HCT116 (cell line): ENCODE results near the gene ATG4A. TPM values are rescaled to one million over a fixed set of nuclear protein-coding genes. Genes with fewer than 3 reads are reported as not detected.

Source experiments
- EZH2 ChIP-seq: fragments of 200-600 bp; sonication (generic); IDR thresholded peaks from 2 replicates; pipeline ENCODE4 v1.6.1; 2017; ENCODE audit warnings: antibody characterized with exemption, mixed run types
- ZNF274 ChIP-seq: fragments of 200-500 bp; sonication (Bioruptor generic); IDR thresholded peaks from 2 replicates; pipeline ENCODE4 v1.6.1; 2014; ENCODE audit warnings: mild to moderate bottlenecking, low read depth, low read length, inconsistent platforms
- total RNA-seq: library from RNA; stranded (reverse); gene quantifications from one replicate; pipeline ENCODE4 v1.2.1, GENCODE V29; 2021; ENCODE audit not compliant: unreplicated experiment
- TF ChIP-seq, protein P1 (sequence below), 3 experiments: fragments of 200-600 bp in 1 of 3; sonication (generic) in 1 of 3; IDR thresholded peaks in 2 of 3; conservative IDR thresholded peaks in 1 of 3; 2 replicates each; pipeline ENCODE4 v1.5.1; 2012 to 2017; ENCODE audit warnings: low read depth in 2 of 3, low read length in 2 of 3, antibody characterized with exemption in 1 of 3, borderline replicate concordance in 1 of 3, control low read depth in 1 of 3, mild to moderate bottlenecking in 1 of 3, mixed read lengths in 1 of 3, mixed run types in 1 of 3, moderate library complexity in 1 of 3; ENCODE audit not compliant: insufficient read depth in 1 of 3

ATG4A gene
- total RNA-seq, 1 experiment from 2014 or later, result 4.1 TPM

DNA sequence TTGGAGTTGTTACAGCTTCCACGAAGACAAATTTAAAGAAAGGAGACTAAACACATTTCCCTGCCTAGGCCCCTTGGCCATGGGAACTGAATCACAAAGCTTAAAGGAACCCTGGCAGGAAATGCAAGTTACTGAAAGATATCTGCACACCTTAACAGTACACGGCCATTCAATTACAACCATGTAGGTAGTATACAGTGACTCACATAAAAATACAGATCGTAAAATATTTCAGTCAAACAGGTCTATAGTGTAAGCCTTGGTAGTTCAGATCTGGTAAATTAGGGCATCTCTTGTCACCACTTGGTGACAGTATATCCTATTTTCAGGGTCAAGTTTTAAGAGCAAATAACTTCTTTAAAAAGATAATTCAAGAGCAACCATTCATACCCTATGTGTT, 112.0 kb downstream of the ATG4A start (continued):
- TF ChIP-seq, protein P1, sequence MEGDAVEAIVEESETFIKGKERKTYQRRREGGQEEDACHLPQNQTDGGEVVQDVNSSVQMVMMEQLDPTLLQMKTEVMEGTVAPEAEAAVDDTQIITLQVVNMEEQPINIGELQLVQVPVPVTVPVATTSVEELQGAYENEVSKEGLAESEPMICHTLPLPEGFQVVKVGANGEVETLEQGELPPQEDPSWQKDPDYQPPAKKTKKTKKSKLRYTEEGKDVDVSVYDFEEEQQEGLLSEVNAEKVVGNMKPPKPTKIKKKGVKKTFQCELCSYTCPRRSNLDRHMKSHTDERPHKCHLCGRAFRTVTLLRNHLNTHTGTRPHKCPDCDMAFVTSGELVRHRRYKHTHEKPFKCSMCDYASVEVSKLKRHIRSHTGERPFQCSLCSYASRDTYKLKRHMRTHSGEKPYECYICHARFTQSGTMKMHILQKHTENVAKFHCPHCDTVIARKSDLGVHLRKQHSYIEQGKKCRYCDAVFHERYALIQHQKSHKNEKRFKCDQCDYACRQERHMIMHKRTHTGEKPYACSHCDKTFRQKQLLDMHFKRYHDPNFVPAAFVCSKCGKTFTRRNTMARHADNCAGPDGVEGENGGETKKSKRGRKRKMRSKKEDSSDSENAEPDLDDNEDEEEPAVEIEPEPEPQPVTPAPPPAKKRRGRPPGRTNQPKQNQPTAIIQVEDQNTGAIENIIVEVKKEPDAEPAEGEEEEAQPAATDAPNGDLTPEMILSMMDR (IDR thresholded peaks at IDR 0.05 in 2 of 3, conservative IDR thresholded peaks at IDR 0.05 in 1 of 3; ENCODE audit: borderline replicate concordance in 1 of 3, insufficient read depth in 1 of 3, low read depth in 2 of 3, low read length in 2 of 3), result no peak
- TF ChIP-seq EZH2 (no peak), ZNF274 (no peak)

Other genes starting within 250 kb of the ATG4A start
- gene TEX13B, start 109.4 kb upstream of the ATG4A start, total RNA-seq, result not detected
- 0.07 TPM for gene VSIG1, start 46.7 kb upstream of the ATG4A start, total RNA-seq
- gene PSMD10, start 236 bp upstream of the ATG4A start, total RNA-seq, result 55.5 TPM